ENCODE results near the gene SLC35F3.
"Not testable (repeated sequence)": the region's sequence is repeated elsewhere in the genome, so short reads cannot be mapped to it uniquely, and the experiment has no call there.

Gene SLC35F3

GRCh38 chr1:234226113-234226818 lies 321.8 kb downstream of the SLC35F3 start:
- no peak for DNase-seq (ENCODE audit: low read depth)

- DNase-seq (ENCODE audit: low read depth) = no peak
Measured at GRCh38 chr1:234226819-234227165, 322.3 kb downstream of the SLC35F3 start.

DNA sequence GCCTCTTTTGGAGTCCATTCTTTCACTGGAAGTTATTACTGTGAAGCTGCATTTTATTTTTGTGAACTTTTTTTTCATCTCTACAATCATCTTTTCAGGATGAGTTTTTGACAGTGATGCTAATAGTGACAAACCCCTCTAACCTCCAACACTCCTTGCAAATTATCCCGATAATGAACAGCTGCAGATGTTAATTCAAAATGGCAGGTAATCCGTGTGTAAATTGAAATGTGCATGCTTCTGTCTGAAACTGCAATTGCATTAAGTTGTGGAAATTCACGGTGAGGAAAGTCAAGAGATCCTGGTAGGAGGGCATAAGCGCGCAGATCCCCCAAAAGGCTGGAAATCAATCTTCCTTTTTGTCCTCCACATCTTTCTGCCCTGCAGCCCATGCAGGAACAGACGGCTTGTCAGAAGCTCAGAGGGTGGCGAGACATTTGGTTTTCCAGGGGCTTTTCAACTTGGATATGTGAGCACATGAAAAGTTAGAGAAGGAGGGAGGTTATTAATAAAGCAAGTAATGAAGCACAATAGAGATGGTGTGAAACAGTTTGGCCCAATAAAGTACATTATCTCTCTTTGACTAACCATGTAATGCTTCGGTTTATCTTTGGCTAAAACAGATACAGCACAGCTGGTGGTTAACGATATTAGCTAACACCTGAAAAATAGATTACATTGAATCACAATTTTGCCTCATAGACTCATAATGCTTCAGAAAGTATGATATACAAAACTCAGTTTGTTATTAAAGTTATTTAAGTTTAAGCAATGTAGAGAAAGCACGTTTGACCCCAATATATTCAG lies 325.3 kb downstream of the SLC35F3 start:
- no peak for DNase-seq (ENCODE audit: low read depth)

- DNase-seq (ENCODE audit: low read depth) = no peak
Measured at GRCh38 chr1:234230414-234230862, 326.0 kb downstream of the SLC35F3 start.

- no peak for DNase-seq (ENCODE audit: low read depth)
Measured at GRCh38 chr1:234231061-234231892, 326.8 kb downstream of the SLC35F3 start.

DNA sequence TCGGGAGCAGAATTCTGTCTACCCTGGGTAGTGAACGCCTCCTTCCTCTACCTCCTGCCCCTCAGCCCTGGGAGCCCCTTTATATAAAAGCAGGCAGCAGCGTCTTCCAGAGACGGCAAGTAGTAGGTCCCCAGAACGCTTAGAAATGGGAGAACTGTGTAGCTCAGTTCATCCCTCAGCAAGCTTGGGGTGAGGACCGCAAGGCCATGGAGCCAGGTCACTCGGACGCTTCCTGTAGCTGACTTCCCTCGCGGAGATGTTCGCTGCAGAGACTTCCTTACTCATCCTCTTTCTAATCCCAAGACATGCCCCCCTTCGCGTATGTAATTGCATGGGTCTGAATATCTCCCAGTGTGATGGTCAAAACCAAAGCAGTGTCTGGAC lies 327.4 kb downstream of the SLC35F3 start:
- no peak for DNase-seq (ENCODE audit: low read depth)

GRCh38 chr1:234234199-234234598 lies 329.7 kb downstream of the SLC35F3 start:
- DNase-seq (ENCODE audit: low read depth) = no peak

DNA sequence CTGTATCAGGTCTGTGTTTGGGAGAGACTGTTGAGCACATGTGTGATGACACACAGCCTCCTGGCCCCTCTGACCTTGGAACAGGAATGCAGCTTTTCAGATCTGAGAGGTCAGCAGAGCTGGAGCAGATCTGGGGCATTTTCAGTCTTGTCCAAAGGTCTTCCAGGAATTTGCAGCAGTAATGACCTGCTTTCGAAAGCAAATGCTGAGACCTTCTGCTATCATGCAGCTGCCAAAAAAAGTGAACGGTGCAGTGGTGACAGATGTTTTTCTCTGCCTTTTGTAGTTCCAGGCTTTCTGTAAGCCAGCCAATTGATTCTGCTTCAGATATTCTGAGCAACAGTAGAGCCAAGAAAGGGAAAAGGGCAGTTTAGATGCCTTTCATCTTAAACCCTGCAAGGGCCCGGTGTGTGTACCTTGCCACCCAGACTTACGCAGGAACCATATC lies 331.0 kb downstream of the SLC35F3 start:
- no peak for DNase-seq (ENCODE audit: low read depth)

- no peak for DNase-seq (ENCODE audit: low read depth)
Measured at GRCh38 chr1:234237393-234237792, 332.9 kb downstream of the SLC35F3 start.

DNA sequence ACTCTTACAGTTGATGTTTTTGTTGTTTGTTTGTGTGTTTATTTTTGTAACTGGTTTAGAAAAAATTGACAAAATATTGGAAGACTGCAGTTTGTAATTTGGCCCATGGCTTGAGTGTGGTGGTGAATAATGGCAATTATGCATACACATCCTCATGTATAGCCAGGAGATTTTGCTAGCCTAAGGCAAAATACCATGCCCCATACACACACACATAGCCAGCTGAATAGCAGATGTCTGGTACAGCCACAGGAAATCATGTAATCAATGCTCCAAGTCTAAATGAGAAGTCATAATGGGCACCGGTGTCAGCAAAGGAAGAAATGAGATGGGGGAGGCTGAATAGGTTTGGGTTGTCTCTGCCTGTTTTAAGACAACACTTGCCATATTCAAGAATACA lies 333.6 kb downstream of the SLC35F3 start:
- DNase-seq (ENCODE audit: low read depth) = no peak

DNA sequence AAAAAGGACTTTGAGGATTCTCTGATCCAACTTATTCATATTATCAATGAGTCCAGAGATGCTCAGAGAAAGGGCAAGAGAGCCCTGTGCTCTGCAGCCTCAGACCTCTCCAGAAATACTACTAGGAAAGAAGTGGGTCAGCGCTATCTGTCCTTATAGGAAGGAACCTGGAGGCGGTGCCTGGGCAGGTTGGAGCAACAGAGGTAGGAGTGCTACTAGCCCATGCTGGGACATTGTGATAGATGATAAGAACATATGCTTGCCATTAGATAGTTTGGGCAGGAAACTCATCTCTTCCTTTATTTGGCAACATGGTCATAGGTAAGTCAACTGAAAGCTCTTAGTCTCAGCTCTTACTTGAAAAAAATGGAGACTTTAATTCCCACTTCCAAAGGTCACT lies 335.0 kb downstream of the SLC35F3 start:
- no peak for DNase-seq (ENCODE audit: low read depth)

- no peak for DNase-seq (ENCODE audit: low read depth)
Measured at GRCh38 chr1:234239936-234240335, 335.5 kb downstream of the SLC35F3 start.

GRCh38 chr1:234240680-234241079 lies 336.2 kb downstream of the SLC35F3 start:
- DNase-seq (ENCODE audit: low read depth) = no peak

- DNase-seq (ENCODE audit: low read depth) = no peak
Measured at GRCh38 chr1:234241941-234242490, 337.5 kb downstream of the SLC35F3 start.

DNA sequence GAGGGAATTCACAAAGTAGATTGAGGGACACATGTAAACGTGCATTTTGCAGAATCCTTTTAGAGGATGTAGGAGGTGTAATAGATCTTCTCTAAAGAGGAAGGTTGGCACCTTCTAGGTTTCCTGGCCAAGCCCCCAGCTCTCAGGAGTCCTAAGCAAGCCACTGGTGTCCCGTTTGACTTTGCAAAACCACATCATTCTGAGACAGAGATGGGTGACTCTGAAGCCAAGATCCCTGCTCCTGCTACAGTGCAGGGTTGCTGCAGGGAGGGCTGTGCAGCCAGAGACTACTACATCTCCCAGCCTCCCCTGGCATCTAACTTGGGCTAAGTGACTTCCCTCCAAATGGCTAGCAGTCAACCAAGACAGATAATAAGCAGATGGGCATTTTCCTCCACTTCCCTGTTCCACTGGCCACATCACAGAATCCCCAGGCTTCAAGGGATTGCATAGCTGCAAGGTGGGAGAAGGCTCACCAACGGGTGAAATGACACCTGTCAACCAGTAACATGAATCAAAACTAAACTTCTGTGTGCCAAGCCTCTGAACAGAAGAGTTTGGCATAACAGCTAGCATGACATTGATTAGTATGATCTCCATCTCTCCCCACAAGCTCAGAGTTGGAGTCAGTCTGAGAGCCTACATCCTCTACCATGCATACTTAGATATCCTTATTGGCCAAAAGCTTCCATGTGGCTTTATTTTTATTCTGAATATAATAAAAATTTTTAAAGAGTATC lies 339.2 kb downstream of the SLC35F3 start:
- no peak for DNase-seq (ENCODE audit: low read depth)

GRCh38 chr1:234244482-234244881 lies 340.0 kb downstream of the SLC35F3 start:
- no peak for DNase-seq (ENCODE audit: low read depth)

- no peak for DNase-seq (ENCODE audit: low read depth)
Measured at GRCh38 chr1:234246638-234247116, 342.2 kb downstream of the SLC35F3 start.

GRCh38 chr1:234247746-234248145 lies 343.3 kb downstream of the SLC35F3 start:
- not testable (repeated sequence) for DNase-seq (ENCODE audit: low read depth)

DNA sequence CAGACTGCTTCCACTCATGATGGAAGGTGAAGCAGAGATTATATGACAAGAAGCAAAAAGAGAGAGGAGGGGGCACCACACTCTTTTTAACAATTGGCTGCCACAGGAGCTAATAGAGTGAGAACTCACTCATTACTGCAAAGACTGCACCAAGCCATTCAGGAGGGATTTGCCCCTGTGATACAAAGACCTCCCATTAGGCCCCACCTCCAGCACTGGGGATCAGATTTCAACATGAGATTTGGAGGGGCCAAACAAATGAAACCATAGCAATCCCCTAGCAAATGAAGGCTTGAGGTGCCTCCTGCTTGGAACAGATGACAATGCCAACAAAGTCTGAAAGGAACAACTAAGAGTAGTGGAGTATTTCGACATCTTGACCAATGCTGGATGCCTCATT lies 346.3 kb downstream of the SLC35F3 start:
- DNase-seq (ENCODE audit: low read depth) = no peak

DNA sequence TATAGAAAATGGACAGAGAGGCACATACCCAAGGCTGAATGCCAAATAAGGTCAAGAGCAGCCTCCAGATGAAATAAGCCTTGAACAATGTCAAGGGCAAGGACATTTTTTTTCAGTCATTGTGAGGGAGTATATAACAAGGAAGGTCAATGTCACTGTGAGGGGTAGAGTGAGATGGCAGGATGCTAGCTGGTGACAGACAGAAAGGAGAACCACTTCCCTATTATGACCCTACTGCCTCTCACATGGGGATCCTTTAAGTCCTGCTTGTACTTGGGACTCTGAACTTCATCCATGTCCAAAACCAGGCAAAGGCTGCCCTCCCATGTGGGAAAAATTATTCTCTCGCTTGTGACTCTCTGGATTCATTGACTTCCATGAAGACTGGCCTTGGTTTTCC lies 349.3 kb downstream of the SLC35F3 start:
- DNase-seq (ENCODE audit: low read depth) = no peak

- no peak for DNase-seq (ENCODE audit: low read depth)
Measured at GRCh38 chr1:234256359-234256758, 351.9 kb downstream of the SLC35F3 start.
